IMR-90 (cell line): ENCODE results near the gene ARAP1. TPM values are rescaled to one million over a fixed set of nuclear protein-coding genes. Genes with fewer than 3 reads are reported as not detected.

ENCODE experiments used
- ATAC-seq: fragments of 200-7000 bp; cut with Tn5 transposase; 2 replicates; pipeline ENCODE4 v1.9.1; 2020; ENCODE audit warnings: low read depth, mild to moderate bottlenecking, moderate library complexity
- BruUV-seq: library from RNA; stranded (reverse); fragments of 400-500 nt; replicated peaks from 2 replicates; lab custom pipeline; 2021; lab: Mats Ljungman, UMichigan
- CTCF ChIA-PET: fragments of 300-600 bp; formaldehyde crosslinking; extraction: SDS; loops from one replicate; lab custom pipeline; 2021; ENCODE audit warnings: antibody characterized with exemption; lab: Yijun Ruan, JAX
- POLR2A ChIA-PET: fragments of 300-600 bp; sonication (Branson Sonifier 250); formaldehyde crosslinking; loops from one replicate; lab custom pipeline; 2022; ENCODE audit warnings: antibody characterized with exemption; ENCODE audit not compliant: unreplicated experiment; lab: Charles Lee
- DNase-seq: peaks from one replicate; pipeline ENCODE4 v3.0.0; 2013
- H2AFZ ChIP-seq: replicated peaks from 2 replicates; pipeline ENCODE3; 2013; ENCODE audit warnings: low read length, mild to moderate bottlenecking; ENCODE audit not compliant: poor library complexity
- H2AK5ac ChIP-seq: 2 replicates; pipeline ENCODE4 v1.6.1; 2013; ENCODE audit warnings: low read depth, low read length, inconsistent platforms
- H2AK9ac ChIP-seq: replicated peaks from 2 replicates; pipeline ENCODE3; 2013; ENCODE audit warnings: mild to moderate bottlenecking, low read depth, low read length, moderate library complexity; ENCODE audit not compliant: poor library complexity
- H2BK120ac ChIP-seq: 2 replicates; pipeline ENCODE4 v1.6.1; 2013; ENCODE audit warnings: low read depth, low read length, inconsistent platforms
- H2BK15ac ChIP-seq: 3 replicates; pipeline ENCODE4 v1.6.1; 2013; ENCODE audit warnings: low read depth, low read length, inconsistent platforms
- H2BK20ac ChIP-seq: 2 replicates; pipeline ENCODE4 v1.6.1; 2013; ENCODE audit warnings: low read depth, mild to moderate bottlenecking, inconsistent platforms, low read length, moderate library complexity
- H2BK5ac ChIP-seq: 2 replicates; pipeline ENCODE4 v1.6.1; 2013; ENCODE audit warnings: mild to moderate bottlenecking, low read depth, low read length, inconsistent platforms; ENCODE audit not compliant: poor library complexity, severe bottlenecking
- H3K14ac ChIP-seq: replicated peaks from 2 replicates; pipeline ENCODE4 v1.6.1; 2013; ENCODE audit warnings: low read depth, low read length, inconsistent platforms
- H3K18ac ChIP-seq: 2 replicates; pipeline ENCODE4 v1.6.1; 2013; ENCODE audit warnings: low read depth, low read length, control low read depth
- H3K23ac ChIP-seq: 2 replicates; pipeline ENCODE4 v1.6.1; 2013; ENCODE audit warnings: low read depth, low read length, inconsistent platforms
- H3K27ac ChIP-seq: 2 replicates; pipeline ENCODE4 v1.5.1; 2013; ENCODE audit warnings: mild to moderate bottlenecking, control low read depth, low read length; ENCODE audit not compliant: insufficient read depth
- H3K27me3 ChIP-seq: 2 replicates; pipeline ENCODE4 v1.6.1; 2013; ENCODE audit warnings: low read length; ENCODE audit not compliant: control insufficient read depth, insufficient read depth
- H3K36me3 ChIP-seq: 2 replicates; pipeline ENCODE4 v1.6.1; 2013; ENCODE audit warnings: low read length, mixed read lengths; ENCODE audit not compliant: control insufficient read depth, insufficient read depth
- H3K4ac ChIP-seq: 2 replicates; pipeline ENCODE4 v1.6.1; 2013; ENCODE audit warnings: low read depth, low read length, inconsistent platforms
- H3K4me1 ChIP-seq: 2 replicates; pipeline ENCODE4 v1.6.1; 2013; ENCODE audit warnings: low read length, mixed read lengths; ENCODE audit not compliant: control insufficient read depth, insufficient read depth
- H3K4me2 ChIP-seq: 2 replicates; pipeline ENCODE4 v1.6.1; 2013; ENCODE audit warnings: low read depth, mild to moderate bottlenecking, control low read depth, low read length, moderate library complexity
- H3K4me3 ChIP-seq: 2 replicates; pipeline ENCODE4 v1.5.1; 2013; ENCODE audit warnings: low read depth, mild to moderate bottlenecking, control low read depth, low read length, moderate library complexity; ENCODE audit not compliant: insufficient read depth
- H3K56ac ChIP-seq: 2 replicates; pipeline ENCODE4 v1.6.1; 2013; ENCODE audit warnings: low read length, inconsistent platforms; ENCODE audit not compliant: insufficient read depth; ENCODE audit errors: extremely low read depth
- H3K79me1 ChIP-seq, 2 experiments: 2 replicates each; pipeline ENCODE4 v1.6.1; 2013; ENCODE audit warnings: low read length in 2 of 2, inconsistent platforms in 1 of 2, low read depth in 1 of 2
- H3K9ac ChIP-seq: 2 replicates; pipeline ENCODE4 v1.6.1; 2013; ENCODE audit warnings: low read depth, low read length, control low read depth
- H3K9me1 ChIP-seq: 2 replicates; pipeline ENCODE4 v1.6.1; 2013; ENCODE audit warnings: low read length, inconsistent platforms; ENCODE audit not compliant: insufficient read depth
- H3K9me3 ChIP-seq: 2 replicates; pipeline ENCODE4 v1.6.1; 2013; ENCODE audit warnings: low read length; ENCODE audit not compliant: control insufficient read depth, insufficient read depth
- H4K20me1 ChIP-seq: 2 replicates; pipeline ENCODE4 v1.6.1; 2013; ENCODE audit warnings: low read length, inconsistent platforms; ENCODE audit not compliant: insufficient read depth
- H4K5ac ChIP-seq: 2 replicates; pipeline ENCODE4 v1.6.1; 2013; ENCODE audit warnings: mild to moderate bottlenecking, low read depth, low read length, control low read depth
- H4K8ac ChIP-seq, 2 experiments: 2 replicates each; pipeline ENCODE4 v1.6.1; 2013; ENCODE audit warnings: low read depth in 2 of 2, low read length in 2 of 2, control low read depth in 1 of 2, inconsistent platforms in 1 of 2
- H4K91ac ChIP-seq: 2 replicates; pipeline ENCODE4 v1.6.1; 2013; ENCODE audit warnings: low read depth, low read length, inconsistent platforms; ENCODE audit not compliant: insufficient read depth
- CEBPB ChIP-seq: IDR thresholded peaks from 2 replicates; pipeline ENCODE4 v1.6.1; 2012; ENCODE audit warnings: low read depth, low read length, improper control_type of control experiment
- RCOR1 ChIP-seq: IDR thresholded peaks from 2 replicates; pipeline ENCODE4 v1.6.1; 2012; ENCODE audit warnings: mild to moderate bottlenecking, low read length, improper control_type of control experiment; ENCODE audit not compliant: insufficient replicate concordance
- RFX5 ChIP-seq: IDR thresholded peaks from 2 replicates; pipeline ENCODE4 v1.8.0; 2012; ENCODE audit warnings: low read depth, mild to moderate bottlenecking, low read length, moderate library complexity
- SMC3 ChIP-seq: fragments of 150-350 bp; IDR thresholded peaks from 2 replicates; pipeline ENCODE4 v1.6.1; 2016; ENCODE audit warnings: low read depth, mild to moderate bottlenecking, antibody characterized with exemption, low read length, moderate library complexity
- WGBS, 2 experiments: methylation state at CpG; one replicate each; pipeline versions ENCODE4 v1.1.5 to v1.1.7; 2013; ENCODE audit warnings: missing lambda C conversion rate in 2 of 2; ENCODE audit not compliant: insufficient read length in 1 of 2; ENCODE audit errors: extremely low coverage in 2 of 2; 5-methylcytosine and 5-hydroxymethylcytosine counted together
- dilution Hi-C: fragments of 300-500 bp; cut with HindIII; formaldehyde crosslinking; loops from one replicate; pipeline ENCODE4 v1.14.3; 2018; ENCODE audit warnings: low sequenced_read_pairs; ENCODE audit not compliant: unreplicated experiment
- in situ Hi-C: fragments of 300-500 bp; cut with MboI; formaldehyde crosslinking; loops from 3 replicates; pipeline ENCODE4 v1.14.3; 2019; ENCODE audit warnings: low sequenced_read_pairs, inconsistent platforms, mixed read lengths
- intact Hi-C: fragments of 100-400 bp; cut with micrococcal nuclease; formaldehyde crosslinking; loops from 2 replicates; pipeline ENCODE4 v1.10.0; 2022
- polyA plus RNA-seq, 3 experiments: library from polyadenylated mRNA; depleted of rRNA; stranded (reverse); fragments of >200 nt; gene quantifications; 2 replicates each; pipeline ENCODE4 v1.2.3, GENCODE V29; 2012; ENCODE audit warnings: low replicate concordance in 1 of 3
- total RNA-seq: library from RNA; depleted of rRNA; stranded (reverse); fragments of >200 nt; gene quantifications from 2 replicates; pipeline ENCODE4 v1.2.3, GENCODE V29; 2012
- TF ChIP-seq, protein P1 (sequence below): fragments of 150-350 bp; IDR thresholded peaks from 2 replicates; pipeline ENCODE4 v1.6.1; 2017; ENCODE audit warnings: mild to moderate bottlenecking, antibody characterized with exemption, low read length, low read depth
- TF ChIP-seq, protein P2 (sequence below): conservative IDR thresholded peaks from 2 replicates; pipeline ENCODE4 v1.5.1; 2012; ENCODE audit warnings: mild to moderate bottlenecking, low read depth, low read length, improper control_type of control experiment
- TF ChIP-seq, protein P3 (sequence below): fragments of 150-350 bp; IDR thresholded peaks from 2 replicates; pipeline ENCODE4 v1.6.1; 2016; ENCODE audit warnings: low read depth, mild to moderate bottlenecking, low read length, moderate library complexity, borderline replicate concordance

The ARAP1 gene
- total and polyA plus RNA-seq, 2 of the 4 experiments (the other 2 are of a cell fraction) = 37.6 to 63.1 TPM

DNA sequence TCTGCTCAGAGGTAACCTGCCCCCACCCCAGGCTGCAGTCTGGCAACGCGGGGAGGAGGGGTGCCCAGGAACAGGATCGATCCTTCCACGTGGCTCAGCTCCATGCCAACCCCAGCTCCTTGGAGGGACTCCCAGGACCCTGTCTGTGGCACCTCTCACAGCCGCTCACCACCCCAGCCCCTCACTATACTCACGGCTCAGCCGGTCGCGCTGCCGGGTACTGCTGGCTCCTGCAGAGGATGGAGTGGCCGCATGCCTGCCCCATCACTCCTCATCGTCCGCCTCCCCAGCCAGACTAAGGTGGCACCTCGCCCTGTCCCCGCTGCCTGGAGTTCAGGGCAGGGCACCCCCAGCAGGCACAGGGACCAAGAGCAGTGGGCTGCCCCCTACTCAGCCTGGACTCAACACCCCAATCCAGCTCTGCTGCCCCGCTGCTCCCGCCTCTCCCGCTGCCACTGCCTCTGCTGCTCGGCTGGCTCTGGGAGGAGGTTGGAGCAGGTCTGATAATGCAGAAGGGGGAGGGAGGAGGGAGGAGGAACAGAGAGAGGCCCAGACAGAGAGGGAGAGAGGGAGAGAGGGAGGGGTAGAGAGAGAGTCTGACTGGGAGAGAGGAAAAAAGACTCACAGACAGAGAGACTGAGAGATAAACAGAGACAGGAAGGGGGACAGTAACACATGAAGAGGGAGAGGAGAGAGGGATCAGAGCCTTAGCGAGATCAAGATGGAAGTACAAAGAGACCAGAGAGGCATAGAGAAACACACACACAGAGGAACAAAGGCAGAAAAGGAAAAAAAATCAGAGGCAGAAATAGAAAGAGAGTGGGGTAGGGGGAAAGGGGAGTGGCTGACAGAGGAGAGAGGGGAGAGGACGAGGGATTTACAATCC is 78.0 kb downstream of the ARAP1 start, which contains the start of gene PDE2A:
TSS of gene PDE2A (minus strand) at position 480 of the 886 bp plus-strand sequence. CDS start at position 265, 215 bp downstream.
- Histone ChIP-seq H3K9ac (no peak within 1 kb of the TSS), H3K9me1 (no peaks in the 10 kb centered on the region), H2AK5ac (no peak within 1 kb of the TSS), H3K4me1 (no peaks in the 10 kb centered on the region), H2AFZ (peak within 1 kb of the TSS; percentile 2), H3K4me2 (no peak within 1 kb of the TSS), H2BK5ac (no peak within 1 kb of the TSS), H2AK9ac (no peak within 1 kb of the TSS), H3K27ac (no peak within 1 kb of the TSS), H3K18ac (no peak within 1 kb of the TSS), H2BK15ac (no peak within 1 kb of the TSS), H3K27me3 (peaks cover 87% of the 10 kb centered on the region), H2BK120ac (no peak within 1 kb of the TSS), H4K8ac (no peak within 1 kb of the TSS), H3K23ac (no peak within 1 kb of the TSS), H3K9me3 (no peaks in the 10 kb centered on the region), H3K36me3 (no peaks in the 10 kb centered on the region), H3K56ac (no peak within 1 kb of the TSS), H4K5ac (no peak within 1 kb of the TSS), H4K20me1 (peaks cover 15% of the 10 kb centered on the region), H3K4ac (no peak within 1 kb of the TSS), H3K79me1 (no peaks in the 10 kb centered on the region), H2BK20ac (no peak within 1 kb of the TSS), H3K4me3 (no peak within 1 kb of the TSS), H3K14ac (no peak within 1 kb of the TSS), H4K91ac (no peak within 1 kb of the TSS)
- intact Hi-C loops (no loop called here), dilution Hi-C loops (no loop called here), in situ Hi-C loops (no loop called here)
- no peak for ATAC-seq
- DNase-seq = no peak
- 3% methylated on average over 7 of the region's 21 CpGs; no CpG with 5 or more reads in 1 of the 2 experiments for WGBS, 2 experiments
- TF ChIP-seq RFX5 (no peak), SMC3 (no peak), RCOR1 (no peak), CEBPB (no peak)
- TF ChIP-seq, protein P1, sequence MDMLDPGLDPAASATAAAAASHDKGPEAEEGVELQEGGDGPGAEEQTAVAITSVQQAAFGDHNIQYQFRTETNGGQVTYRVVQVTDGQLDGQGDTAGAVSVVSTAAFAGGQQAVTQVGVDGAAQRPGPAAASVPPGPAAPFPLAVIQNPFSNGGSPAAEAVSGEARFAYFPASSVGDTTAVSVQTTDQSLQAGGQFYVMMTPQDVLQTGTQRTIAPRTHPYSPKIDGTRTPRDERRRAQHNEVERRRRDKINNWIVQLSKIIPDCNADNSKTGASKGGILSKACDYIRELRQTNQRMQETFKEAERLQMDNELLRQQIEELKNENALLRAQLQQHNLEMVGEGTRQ = no peak
- TF ChIP-seq, protein P2, sequence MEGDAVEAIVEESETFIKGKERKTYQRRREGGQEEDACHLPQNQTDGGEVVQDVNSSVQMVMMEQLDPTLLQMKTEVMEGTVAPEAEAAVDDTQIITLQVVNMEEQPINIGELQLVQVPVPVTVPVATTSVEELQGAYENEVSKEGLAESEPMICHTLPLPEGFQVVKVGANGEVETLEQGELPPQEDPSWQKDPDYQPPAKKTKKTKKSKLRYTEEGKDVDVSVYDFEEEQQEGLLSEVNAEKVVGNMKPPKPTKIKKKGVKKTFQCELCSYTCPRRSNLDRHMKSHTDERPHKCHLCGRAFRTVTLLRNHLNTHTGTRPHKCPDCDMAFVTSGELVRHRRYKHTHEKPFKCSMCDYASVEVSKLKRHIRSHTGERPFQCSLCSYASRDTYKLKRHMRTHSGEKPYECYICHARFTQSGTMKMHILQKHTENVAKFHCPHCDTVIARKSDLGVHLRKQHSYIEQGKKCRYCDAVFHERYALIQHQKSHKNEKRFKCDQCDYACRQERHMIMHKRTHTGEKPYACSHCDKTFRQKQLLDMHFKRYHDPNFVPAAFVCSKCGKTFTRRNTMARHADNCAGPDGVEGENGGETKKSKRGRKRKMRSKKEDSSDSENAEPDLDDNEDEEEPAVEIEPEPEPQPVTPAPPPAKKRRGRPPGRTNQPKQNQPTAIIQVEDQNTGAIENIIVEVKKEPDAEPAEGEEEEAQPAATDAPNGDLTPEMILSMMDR = no peak
- TF ChIP-seq, protein P3, sequence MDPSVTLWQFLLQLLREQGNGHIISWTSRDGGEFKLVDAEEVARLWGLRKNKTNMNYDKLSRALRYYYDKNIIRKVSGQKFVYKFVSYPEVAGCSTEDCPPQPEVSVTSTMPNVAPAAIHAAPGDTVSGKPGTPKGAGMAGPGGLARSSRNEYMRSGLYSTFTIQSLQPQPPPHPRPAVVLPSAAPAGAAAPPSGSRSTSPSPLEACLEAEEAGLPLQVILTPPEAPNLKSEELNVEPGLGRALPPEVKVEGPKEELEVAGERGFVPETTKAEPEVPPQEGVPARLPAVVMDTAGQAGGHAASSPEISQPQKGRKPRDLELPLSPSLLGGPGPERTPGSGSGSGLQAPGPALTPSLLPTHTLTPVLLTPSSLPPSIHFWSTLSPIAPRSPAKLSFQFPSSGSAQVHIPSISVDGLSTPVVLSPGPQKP = no peak
- no TSS peak for BruUV-seq
- POLR2A ChIA-PET = no interaction called here
- CTCF ChIA-PET = no interaction called here
